Stomach (tissue), 4 donors: ENCODE data around the gene HK3.

Experiments
- EP300 ChIP-seq: sonication (generic); formaldehyde crosslinking; IDR thresholded peaks from one replicate; pipeline ENCODE4 v1.6.1; 2017; ENCODE audit warnings: antibody characterized with exemption
- POLR2AphosphoS5 ChIP-seq, 3 donors: sonication (generic); formaldehyde crosslinking; IDR thresholded peaks; one replicate each; pipeline ENCODE4 v1.6.1; 2016; ENCODE audit warnings: antibody characterized with exemption in 3 of 3
- TF ChIP-seq, protein P1 (sequence below), 7 experiments: fragments of 450-650 bp in 4 of 7; fragments of 200-600 bp in 3 of 7; sonication (generic) in 3 of 7; IDR thresholded peaks; one replicate each; pipeline ENCODE4 v1.5.1; 2016 to 2019; ENCODE audit warnings: antibody characterized with exemption in 7 of 7, control low read depth in 2 of 7, mild to moderate bottlenecking in 1 of 7

DNA sequence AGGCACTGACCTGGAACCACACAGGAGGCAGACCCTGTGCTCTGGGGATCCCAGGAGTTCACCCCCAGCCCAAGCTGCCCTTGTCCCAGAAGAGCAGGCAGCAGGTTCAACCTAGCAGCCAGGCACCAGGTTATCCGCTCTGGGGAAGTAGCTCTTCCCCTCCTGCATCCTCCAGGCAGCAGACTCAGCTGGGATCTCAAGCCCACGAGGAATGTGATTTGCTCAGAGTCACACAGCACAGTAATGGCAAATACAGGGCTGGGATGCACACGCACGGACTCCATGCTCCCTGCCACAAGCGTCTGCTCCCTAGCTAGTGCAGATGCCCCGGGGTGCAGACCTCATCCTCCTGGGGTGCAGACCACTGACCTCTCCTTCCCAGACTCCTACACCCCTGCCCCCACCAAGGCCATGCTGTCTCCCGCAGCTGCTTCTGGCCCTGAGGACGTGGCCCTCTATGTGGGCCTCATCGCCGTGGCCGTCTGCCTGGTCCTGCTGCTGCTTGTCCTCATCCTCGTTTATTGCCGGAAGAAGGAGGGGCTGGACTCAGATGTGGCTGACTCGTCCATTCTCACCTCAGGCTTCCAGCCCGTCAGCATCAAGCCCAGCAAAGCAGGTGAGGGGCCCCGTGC is 25.5 kb downstream of the HK3 start:
- TF ChIP-seq POLR2AphosphoS5 (IDR thresholded peaks at IDR 0.05), result no peak
- TF ChIP-seq, protein P1, sequence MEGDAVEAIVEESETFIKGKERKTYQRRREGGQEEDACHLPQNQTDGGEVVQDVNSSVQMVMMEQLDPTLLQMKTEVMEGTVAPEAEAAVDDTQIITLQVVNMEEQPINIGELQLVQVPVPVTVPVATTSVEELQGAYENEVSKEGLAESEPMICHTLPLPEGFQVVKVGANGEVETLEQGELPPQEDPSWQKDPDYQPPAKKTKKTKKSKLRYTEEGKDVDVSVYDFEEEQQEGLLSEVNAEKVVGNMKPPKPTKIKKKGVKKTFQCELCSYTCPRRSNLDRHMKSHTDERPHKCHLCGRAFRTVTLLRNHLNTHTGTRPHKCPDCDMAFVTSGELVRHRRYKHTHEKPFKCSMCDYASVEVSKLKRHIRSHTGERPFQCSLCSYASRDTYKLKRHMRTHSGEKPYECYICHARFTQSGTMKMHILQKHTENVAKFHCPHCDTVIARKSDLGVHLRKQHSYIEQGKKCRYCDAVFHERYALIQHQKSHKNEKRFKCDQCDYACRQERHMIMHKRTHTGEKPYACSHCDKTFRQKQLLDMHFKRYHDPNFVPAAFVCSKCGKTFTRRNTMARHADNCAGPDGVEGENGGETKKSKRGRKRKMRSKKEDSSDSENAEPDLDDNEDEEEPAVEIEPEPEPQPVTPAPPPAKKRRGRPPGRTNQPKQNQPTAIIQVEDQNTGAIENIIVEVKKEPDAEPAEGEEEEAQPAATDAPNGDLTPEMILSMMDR (IDR thresholded peaks at IDR 0.05), result no peak
- no peak for TF ChIP-seq EP300
